ENCODE measurements around the gene OLFML2A.

GRCh38 chr9:124809211-124809610 is 32.3 kb downstream of the OLFML2A start:
- TF ChIP-seq CTCF (IDR thresholded peaks at IDR 0.05) (no peak), EP300 (IDR thresholded peaks at IDR 0.05) (no peak), POLR2A (IDR thresholded peaks at IDR 0.05) (no peak)

Data from sigmoid colon (tissue), 4 donors.